C4-2B (cell line): ENCODE results near the gene RILP.

Experiments used
- H3K27ac ChIP-seq: fragments of 450-650 bp; 2 replicates; pipeline ENCODE4 v1.5.1; 2017
- ZFX ChIP-seq: fragments of 450-650 bp; IDR thresholded peaks from 2 replicates; pipeline ENCODE4 v1.6.1; 2017
- TF ChIP-seq, protein P1 (sequence below): fragments of 450-650 bp; conservative IDR thresholded peaks from 2 replicates; pipeline ENCODE4 v1.5.1; 2017; ENCODE audit warnings: mild to moderate bottlenecking

The RILP gene

DNA sequence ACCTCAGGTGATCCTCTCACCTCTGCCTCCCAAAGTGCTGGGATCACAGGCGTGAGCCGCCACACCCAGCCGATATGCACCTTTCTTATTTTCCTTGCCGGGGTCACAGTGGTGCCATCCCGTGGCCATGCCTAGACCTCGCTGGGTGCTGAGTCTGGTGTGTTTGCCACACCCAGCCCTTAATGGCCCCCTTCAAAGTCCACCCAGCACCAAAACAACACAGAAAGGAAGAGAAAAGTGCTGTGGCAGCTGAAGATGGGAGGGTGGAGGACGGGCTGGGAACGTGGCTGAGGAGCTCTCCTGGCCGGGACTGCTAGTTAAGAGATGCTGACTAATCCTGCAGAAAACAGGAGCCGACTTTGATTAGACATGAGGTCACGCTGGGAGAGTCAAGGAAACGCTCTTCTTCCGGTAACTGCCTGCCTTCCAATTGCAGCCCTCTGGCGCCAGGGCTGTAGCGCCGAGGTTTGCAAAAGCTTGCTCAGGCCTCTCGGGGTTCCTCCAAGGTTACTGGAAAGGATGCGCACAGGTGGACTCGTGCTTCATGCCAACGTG is 32.0 kb downstream of the RILP start:
- TF ChIP-seq, protein P1, sequence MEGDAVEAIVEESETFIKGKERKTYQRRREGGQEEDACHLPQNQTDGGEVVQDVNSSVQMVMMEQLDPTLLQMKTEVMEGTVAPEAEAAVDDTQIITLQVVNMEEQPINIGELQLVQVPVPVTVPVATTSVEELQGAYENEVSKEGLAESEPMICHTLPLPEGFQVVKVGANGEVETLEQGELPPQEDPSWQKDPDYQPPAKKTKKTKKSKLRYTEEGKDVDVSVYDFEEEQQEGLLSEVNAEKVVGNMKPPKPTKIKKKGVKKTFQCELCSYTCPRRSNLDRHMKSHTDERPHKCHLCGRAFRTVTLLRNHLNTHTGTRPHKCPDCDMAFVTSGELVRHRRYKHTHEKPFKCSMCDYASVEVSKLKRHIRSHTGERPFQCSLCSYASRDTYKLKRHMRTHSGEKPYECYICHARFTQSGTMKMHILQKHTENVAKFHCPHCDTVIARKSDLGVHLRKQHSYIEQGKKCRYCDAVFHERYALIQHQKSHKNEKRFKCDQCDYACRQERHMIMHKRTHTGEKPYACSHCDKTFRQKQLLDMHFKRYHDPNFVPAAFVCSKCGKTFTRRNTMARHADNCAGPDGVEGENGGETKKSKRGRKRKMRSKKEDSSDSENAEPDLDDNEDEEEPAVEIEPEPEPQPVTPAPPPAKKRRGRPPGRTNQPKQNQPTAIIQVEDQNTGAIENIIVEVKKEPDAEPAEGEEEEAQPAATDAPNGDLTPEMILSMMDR = no peak
- TF ChIP-seq ZFX = no peak
- H3K27ac ChIP-seq = no peak overlapping the region

DNA sequence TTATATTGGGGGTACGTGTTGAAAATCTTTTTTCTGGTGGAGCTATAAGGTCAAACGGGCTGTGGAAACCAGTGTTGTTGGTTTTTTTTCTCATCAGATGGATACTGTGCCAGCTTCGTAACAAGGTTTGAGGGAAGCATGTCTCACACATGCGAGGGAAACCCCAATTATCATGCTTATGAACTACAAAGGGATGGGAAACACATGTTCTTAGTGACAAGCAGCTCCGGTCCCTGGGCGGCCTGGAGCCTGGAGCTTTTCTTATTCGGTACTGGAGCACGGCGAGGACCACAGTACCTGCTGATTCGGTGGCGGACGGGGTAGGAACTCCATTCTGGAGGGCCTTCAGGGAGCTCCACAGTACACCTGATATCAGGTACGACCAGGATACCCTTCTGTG is 33.6 kb downstream of the RILP start:
- TF ChIP-seq, protein P1 = no peak
- TF ChIP-seq ZFX = no peak
- no peak overlapping the region for H3K27ac ChIP-seq

DNA sequence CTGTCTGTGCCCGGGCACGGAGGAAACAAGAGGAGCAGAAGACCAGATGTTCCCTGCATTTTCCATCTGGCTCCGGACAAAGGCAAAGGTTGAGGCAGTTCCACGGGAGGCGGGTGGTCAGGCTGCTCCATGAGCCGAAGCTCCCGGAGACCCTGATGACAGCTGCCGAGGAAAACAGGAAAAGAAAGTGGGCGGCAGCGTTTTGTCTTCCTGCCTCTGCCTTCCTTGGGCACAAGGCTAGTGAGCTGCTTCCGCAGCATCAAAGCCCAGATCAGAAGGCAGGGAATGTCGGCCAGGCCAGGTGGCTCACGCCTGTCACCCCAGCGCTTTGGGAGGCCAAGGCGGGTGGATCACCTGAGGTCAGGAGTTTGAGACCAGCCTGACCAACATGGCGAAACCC is 37.3 kb downstream of the RILP start:
- TF ChIP-seq ZFX = no peak
- TF ChIP-seq, protein P1 = no peak
- H3K27ac ChIP-seq = no peak overlapping the region

DNA sequence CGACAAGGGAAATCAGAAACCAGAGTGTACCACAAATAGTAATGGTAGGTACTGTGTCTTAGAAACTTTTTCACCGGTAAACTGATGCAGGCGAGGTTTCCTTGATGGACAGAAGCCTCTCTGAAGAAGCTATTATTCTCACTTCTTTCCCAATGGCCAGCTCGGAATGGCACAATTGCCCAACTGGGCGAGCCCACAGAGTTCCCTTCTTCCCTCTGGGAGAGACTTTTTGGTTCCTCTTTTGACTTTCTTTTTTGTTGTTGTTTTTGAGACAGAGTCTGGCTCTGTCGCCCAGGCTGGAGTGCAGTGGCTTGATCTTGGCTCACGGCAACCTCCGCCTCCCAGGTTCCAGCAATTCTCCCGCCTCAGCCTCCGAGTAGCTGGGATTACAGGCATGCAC is 38.0 kb downstream of the RILP start:
- H3K27ac ChIP-seq = no peak overlapping the region
- TF ChIP-seq ZFX = no peak
- TF ChIP-seq, protein P1 = no peak

DNA sequence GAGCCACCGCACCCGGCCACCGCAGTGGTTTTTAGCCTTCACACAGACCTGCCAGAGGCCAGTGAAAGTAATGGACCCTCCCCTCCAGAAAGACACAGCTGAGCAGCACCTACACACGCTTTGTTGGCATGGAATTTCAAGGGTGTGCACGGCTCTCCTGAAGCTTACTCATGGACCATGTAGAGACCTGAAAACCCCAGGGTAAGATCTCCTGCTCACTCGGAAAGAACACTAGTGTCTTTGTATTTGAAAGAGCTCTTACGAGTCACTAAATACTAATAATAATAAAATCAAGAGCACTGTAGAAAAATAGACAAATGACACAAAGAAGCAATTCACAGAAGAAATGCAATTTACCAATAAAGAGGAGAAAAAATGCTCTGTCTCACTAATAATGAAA is 41.0 kb downstream of the RILP start:
- TF ChIP-seq, protein P1 = no peak
- no peak for TF ChIP-seq ZFX
- no peak overlapping the region for H3K27ac ChIP-seq

DNA sequence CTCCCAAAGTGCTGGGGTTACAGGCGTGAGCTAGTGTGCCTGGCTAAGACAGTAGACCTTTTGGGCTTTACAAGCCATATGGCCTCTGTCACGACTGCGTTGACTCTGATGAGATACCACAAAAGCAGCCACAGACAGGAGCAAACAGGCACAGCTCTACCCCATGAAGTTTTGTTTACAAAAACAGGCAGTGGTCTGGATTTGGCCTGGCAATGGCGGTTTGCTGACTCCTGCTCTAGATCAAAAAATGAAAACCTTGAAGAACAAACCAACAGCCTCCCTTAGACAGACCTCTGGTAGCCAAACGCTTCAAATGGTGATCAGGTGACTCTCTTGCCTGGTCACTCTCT is 41.7 kb downstream of the RILP start:
- H3K27ac ChIP-seq = no peak overlapping the region
- TF ChIP-seq ZFX = no peak
- TF ChIP-seq, protein P1 = no peak

DNA sequence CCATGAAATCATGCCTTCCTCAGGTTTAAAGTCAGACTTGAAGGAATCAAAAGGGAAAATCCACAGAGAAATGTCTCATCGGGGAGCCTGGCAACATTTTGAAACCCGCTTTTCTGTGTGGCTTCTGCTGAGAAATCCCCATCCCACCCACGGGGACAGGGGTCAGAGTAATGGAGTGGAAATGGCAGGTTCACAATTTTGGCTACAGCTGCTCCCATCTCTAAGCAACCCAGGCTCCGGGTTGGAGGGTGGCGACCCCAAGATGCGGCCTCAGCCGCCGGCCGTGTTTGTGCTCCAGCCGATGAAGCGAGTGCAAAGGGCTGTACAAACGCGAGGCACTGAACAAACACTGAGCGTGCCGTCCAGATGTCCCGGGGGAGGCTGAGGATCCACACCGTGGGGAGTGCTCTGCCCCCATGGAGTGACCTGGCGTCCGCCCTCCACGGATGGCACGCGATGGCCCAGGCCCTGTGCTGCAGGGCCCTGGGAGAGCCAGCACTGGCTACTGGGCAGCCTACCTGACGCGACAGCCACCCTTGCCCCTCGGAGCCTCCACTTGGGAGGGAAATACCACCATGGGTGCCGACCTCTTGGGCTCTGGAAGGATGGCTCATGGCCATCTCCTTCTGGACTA is 43.2 kb downstream of the RILP start:
- TF ChIP-seq ZFX = no peak
- TF ChIP-seq, protein P1 = no peak
- H3K27ac ChIP-seq = no peak overlapping the region
